GM12873 (cell line): Measurements from ENCODE around the gene GLG1.

Experiments used
- CTCF ChIP-seq: IDR thresholded peaks from 2 replicates; pipeline ENCODE4 v1.5.1; 2012; ENCODE audit warnings: low read depth, mild to moderate bottlenecking, moderate library complexity, low read length, control low read depth; ENCODE audit not compliant: insufficient read depth; ENCODE audit errors: missing control alignments

The GLG1 gene

GRCh38 chr16:74578838-74579237 is 28.1 kb downstream of the GLG1 start:
- no peak for TF ChIP-seq CTCF

- no peak for TF ChIP-seq CTCF
These were observed 28.5 kb downstream of the GLG1 start for GRCh38 chr16:74578433-74578832.

GRCh38 chr16:74577882-74578366 is 29.0 kb downstream of the GLG1 start:
- TF ChIP-seq CTCF: no peak

- no peak for TF ChIP-seq CTCF
These were observed 30.9 kb downstream of the GLG1 start for GRCh38 chr16:74575807-74576643.

- no peak for TF ChIP-seq CTCF
These were observed 31.6 kb downstream of the GLG1 start for GRCh38 chr16:74575175-74575806.

GRCh38 chr16:74574146-74574545 is 32.8 kb downstream of the GLG1 start:
- TF ChIP-seq CTCF: no peak

- TF ChIP-seq CTCF: no peak
These were observed 33.3 kb downstream of the GLG1 start for GRCh38 chr16:74573622-74574021.
